K562 (cell line): ENCODE data around the gene NFYC. TPM values are rescaled to one million over a fixed set of nuclear protein-coding genes. Genes with fewer than 3 reads are reported as not detected.

ENCODE experiments used
- CHD7 ChIP-seq: fragments of 200-600 bp; sonication (generic); IDR thresholded peaks from one replicate; pipeline ENCODE4 v1.6.1; 2012; ENCODE audit warnings: mild to moderate bottlenecking, low read depth, low read length, inconsistent platforms
- KDM5B ChIP-seq: fragments of 200-600 bp; sonication (generic); IDR thresholded peaks from 2 replicates; pipeline ENCODE4 v1.6.1; 2012; ENCODE audit warnings: low read depth, mild to moderate bottlenecking, moderate library complexity, low read length, control low read depth, inconsistent platforms; ENCODE audit not compliant: insufficient replicate concordance
- NEUROD1 ChIP-seq: fragments of 150-350 bp; IDR thresholded peaks from 2 replicates; pipeline ENCODE4 v1.6.1; 2014; ENCODE audit warnings: borderline replicate concordance, low read length, low read depth; ENCODE audit not compliant: partially characterized antibody
- TEAD4 ChIP-seq, 2 experiments: sonication (generic) in 1 of 2; formaldehyde crosslinking in 1 of 2; IDR thresholded peaks; 2 replicates each; pipeline versions ENCODE4 v1.6.1 to v1.8.0; 2012 to 2022; ENCODE audit warnings: borderline replicate concordance in 1 of 2, inconsistent platforms in 1 of 2, low read length in 1 of 2, mild to moderate bottlenecking in 1 of 2, missing genetic modification reagents in 1 of 2
- ZBTB33 ChIP-seq: sonication (generic); formaldehyde crosslinking; IDR thresholded peaks from 2 replicates; pipeline ENCODE4 v1.8.1; 2023; ENCODE audit warnings: mild to moderate bottlenecking, missing genetic modification reagents
- ZNF212 ChIP-seq: fragments of 450-650 bp; formaldehyde crosslinking; IDR thresholded peaks from 2 replicates; pipeline ENCODE4 v1.4.0; 2020; ENCODE audit warnings: mild to moderate bottlenecking
- ZNF408 ChIP-seq: fragments of 250-450 bp; sonication (Bioruptor Pico); IDR thresholded peaks from 2 replicates; pipeline ENCODE4 v1.4.0; 2020; ENCODE audit warnings: low read depth, mild to moderate bottlenecking, moderate library complexity
- polyA plus RNA-seq, 8 experiments: library from polyadenylated mRNA; depleted of rRNA in 4 of 8; stranded (reverse) in 5 of 8; unstranded in 3 of 8; fragments of >200 nt; fragmentation: Nextera tagmentation in 2 of 8; fragmentation: Illumina TruSeq in 1 of 8; extraction: Ambion mirVana in 2 of 8; extraction: Trizol in 1 of 8; gene quantifications; 2 replicates each; pipeline versions ENCODE4 v1.2.1 to v1.2.3, GENCODE V29; 2011 to 2014; ENCODE audit warnings: inconsistent platforms in 1 of 8, missing spikeins in 1 of 8
- total RNA-seq, 7 experiments: library from RNA; depleted of rRNA in 6 of 7; stranded (reverse); fragments of >200 nt in 6 of 7; fragmentation: Illumina TruSeq in 2 of 7; extraction: Trizol in 2 of 7; gene quantifications; 2 replicates each; pipeline versions ENCODE4 v1.2.1 to v1.2.3, GENCODE V29; 2011 to 2021; ENCODE audit warnings: low replicate concordance in 1 of 7
- TF ChIP-seq, protein P1 (sequence below): fragments of 450-650 bp; formaldehyde crosslinking; IDR thresholded peaks from 2 replicates; pipeline ENCODE4 v1.4.0; 2022; ENCODE audit warnings: missing genetic modification characterization

Gene NFYC
- total and polyA plus RNA-seq, 9 of the 15 experiments (the other 6 are each of a cell fraction or from before 2014, with no cell fraction given) = 4.8 to 59.8 (median 41.1) TPM

- no peak for TF ChIP-seq CHD7
- no peak for TF ChIP-seq ZNF212 (CRISPR knock-in tag)
- TF ChIP-seq TEAD4 (IDR thresholded peaks at IDR 0.05; ENCODE audit: low read length) = no peak
- TF ChIP-seq TEAD4 (CRISPR knock-in tag; IDR thresholded peaks at IDR 0.05; ENCODE audit: borderline replicate concordance) = no peak
- TF ChIP-seq, protein P1, sequence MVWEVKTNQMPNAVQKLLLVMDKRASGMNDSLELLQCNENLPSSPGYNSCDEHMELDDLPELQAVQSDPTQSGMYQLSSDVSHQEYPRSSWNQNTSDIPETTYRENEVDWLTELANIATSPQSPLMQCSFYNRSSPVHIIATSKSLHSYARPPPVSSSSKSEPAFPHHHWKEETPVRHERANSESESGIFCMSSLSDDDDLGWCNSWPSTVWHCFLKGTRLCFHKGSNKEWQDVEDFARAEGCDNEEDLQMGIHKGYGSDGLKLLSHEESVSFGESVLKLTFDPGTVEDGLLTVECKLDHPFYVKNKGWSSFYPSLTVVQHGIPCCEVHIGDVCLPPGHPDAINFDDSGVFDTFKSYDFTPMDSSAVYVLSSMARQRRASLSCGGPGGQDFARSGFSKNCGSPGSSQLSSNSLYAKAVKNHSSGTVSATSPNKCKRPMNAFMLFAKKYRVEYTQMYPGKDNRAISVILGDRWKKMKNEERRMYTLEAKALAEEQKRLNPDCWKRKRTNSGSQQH (CRISPR knock-in tag) = no peak
- no peak for TF ChIP-seq NEUROD1
- no peak for TF ChIP-seq ZBTB33 (CRISPR knock-in tag)
- no peak for TF ChIP-seq ZNF408
- no peak for TF ChIP-seq KDM5B
- TF ChIP-seq, all 486 proteins: peak for 0
Measured at GRCh38 chr1:40715491-40716059, 24.1 kb downstream of the NFYC start (continued).
